ENCODE measurements around the gene ROPN1B. TPM values are rescaled to one million over a fixed set of nuclear protein-coding genes. Genes with fewer than 3 reads are reported as not detected.

Gene ROPN1B
- total RNA-seq, 1 donor from 2014 or later = not detected

GRCh38 chr3:126018545-126018944, 49.6 kb downstream of the ROPN1B start:
- Histone ChIP-seq H3K4me3 (ENCODE audit: low read length in 3 of 3) (no peak overlapping the region), H3K9me3 (ENCODE audit: control insufficient read depth in 3 of 3, low read length in 3 of 3) (no peaks in the 10 kb centered on the region), H3K9ac (ENCODE audit: low read depth in 1 of 3, low read length in 3 of 3) (no peak overlapping the region), H3K36me3 (ENCODE audit: control insufficient read depth in 3 of 3, insufficient read depth in 3 of 3, low read length in 3 of 3) (peaks cover 23 to 61% (median 32%) of the 10 kb centered on the region in 3 donors), H3K27me3 (ENCODE audit: control insufficient read depth in 3 of 3, insufficient read depth in 3 of 3, low read length in 3 of 3) (no peaks in the 10 kb centered on the region), H3K4me1 (ENCODE audit: control insufficient read depth in 3 of 3, insufficient read depth in 3 of 3, low read length in 3 of 3) (peaks cover 0 to 15% (median 9%) of the 10 kb centered on the region in 3 donors), H3K27ac (ENCODE audit: low read depth, low read length) (no peak overlapping the region)

GRCh38 chr3:126018995-126019394, 50.0 kb downstream of the ROPN1B start:
- H3K4me3 ChIP-seq (ENCODE audit: low read length in 3 of 3) = no peak overlapping the region
- no peaks in the 10 kb centered on the region for H3K9me3 ChIP-seq (ENCODE audit: control insufficient read depth in 3 of 3, low read length in 3 of 3)
- no peak overlapping the region for H3K27ac ChIP-seq (ENCODE audit: low read depth, low read length)
- no peaks in the 10 kb centered on the region for H3K27me3 ChIP-seq (ENCODE audit: control insufficient read depth in 3 of 3, insufficient read depth in 3 of 3, low read length in 3 of 3)
- peaks cover 0 to 15% (median 9%) of the 10 kb centered on the region in 3 donors for H3K4me1 ChIP-seq (ENCODE audit: control insufficient read depth in 3 of 3, insufficient read depth in 3 of 3, low read length in 3 of 3)
- H3K9ac ChIP-seq (ENCODE audit: low read depth in 1 of 3, low read length in 3 of 3) = no peak overlapping the region
- peaks cover 19 to 61% (median 30%) of the 10 kb centered on the region in 3 donors for H3K36me3 ChIP-seq (ENCODE audit: control insufficient read depth in 3 of 3, insufficient read depth in 3 of 3, low read length in 3 of 3)

- Histone ChIP-seq H3K4me3 (ENCODE audit: low read length in 3 of 3) (no peak overlapping the region), H3K9ac (ENCODE audit: low read depth in 1 of 3, low read length in 3 of 3) (no peak overlapping the region), H3K27me3 (ENCODE audit: control insufficient read depth in 3 of 3, insufficient read depth in 3 of 3, low read length in 3 of 3) (no peaks in the 10 kb centered on the region), H3K27ac (ENCODE audit: low read depth, low read length) (no peak overlapping the region), H3K4me1 (ENCODE audit: control insufficient read depth in 3 of 3, insufficient read depth in 3 of 3, low read length in 3 of 3) (peaks cover 0 to 15% (median 9%) of the 10 kb centered on the region in 3 donors), H3K9me3 (ENCODE audit: control insufficient read depth in 3 of 3, low read length in 3 of 3) (no peaks in the 10 kb centered on the region), H3K36me3 (ENCODE audit: control insufficient read depth in 3 of 3, insufficient read depth in 3 of 3, low read length in 3 of 3) (peaks cover 20 to 58% (median 29%) of the 10 kb centered on the region in 3 donors)
Observed at GRCh38 chr3:126019683-126020082, 50.7 kb downstream of the ROPN1B start.

- H3K9ac ChIP-seq (ENCODE audit: low read depth in 1 of 3, low read length in 3 of 3) = no peak overlapping the region
- H3K36me3 ChIP-seq (ENCODE audit: control insufficient read depth in 3 of 3, insufficient read depth in 3 of 3, low read length in 3 of 3) = peaks cover 28 to 55% (median 33%) of the 10 kb centered on the region in 3 donors
- H3K9me3 ChIP-seq (ENCODE audit: control insufficient read depth in 3 of 3, low read length in 3 of 3) = no peaks in the 10 kb centered on the region
- H3K27ac ChIP-seq (ENCODE audit: low read depth, low read length) = no peak overlapping the region
- H3K4me1 ChIP-seq (ENCODE audit: control insufficient read depth in 3 of 3, insufficient read depth in 3 of 3, low read length in 3 of 3) = peaks cover 0 to 15% (median 9%) of the 10 kb centered on the region in 3 donors
- H3K4me3 ChIP-seq (ENCODE audit: low read length in 3 of 3) = no peak overlapping the region
- no peaks in the 10 kb centered on the region for H3K27me3 ChIP-seq (ENCODE audit: control insufficient read depth in 3 of 3, insufficient read depth in 3 of 3, low read length in 3 of 3)
Observed at GRCh38 chr3:126021224-126021623, 52.2 kb downstream of the ROPN1B start.

- no peak overlapping the region for H3K9ac ChIP-seq (ENCODE audit: low read depth in 1 of 3, low read length in 3 of 3)
- H3K4me1 ChIP-seq (ENCODE audit: control insufficient read depth in 3 of 3, insufficient read depth in 3 of 3, low read length in 3 of 3) = peaks cover 0 to 11% (median 9%) of the 10 kb centered on the region in 3 donors
- H3K9me3 ChIP-seq (ENCODE audit: control insufficient read depth in 3 of 3, low read length in 3 of 3) = no peaks in the 10 kb centered on the region
- no peaks in the 10 kb centered on the region for H3K27me3 ChIP-seq (ENCODE audit: control insufficient read depth in 3 of 3, insufficient read depth in 3 of 3, low read length in 3 of 3)
- peaks cover 29 to 57% (median 30%) of the 10 kb centered on the region in 3 donors for H3K36me3 ChIP-seq (ENCODE audit: control insufficient read depth in 3 of 3, insufficient read depth in 3 of 3, low read length in 3 of 3)
- H3K27ac ChIP-seq (ENCODE audit: low read depth, low read length) = no peak overlapping the region
- H3K4me3 ChIP-seq (ENCODE audit: low read length in 3 of 3) = no peak overlapping the region
Observed at GRCh38 chr3:126021702-126022101, 52.7 kb downstream of the ROPN1B start.

GRCh38 chr3:126022741-126023359, 53.9 kb downstream of the ROPN1B start:
- no peak overlapping the region for H3K27ac ChIP-seq (ENCODE audit: low read depth, low read length)
- H3K9ac ChIP-seq (ENCODE audit: low read depth in 1 of 3, low read length in 3 of 3) = no peak overlapping the region
- peaks cover 0 to 3% (median 0%) of the 10 kb centered on the region in 3 donors for H3K4me1 ChIP-seq (ENCODE audit: control insufficient read depth in 3 of 3, insufficient read depth in 3 of 3, low read length in 3 of 3)
- H3K36me3 ChIP-seq (ENCODE audit: control insufficient read depth in 3 of 3, insufficient read depth in 3 of 3, low read length in 3 of 3) = peaks cover 29 to 54% (median 36%) of the 10 kb centered on the region in 3 donors
- no peak overlapping the region for H3K4me3 ChIP-seq (ENCODE audit: low read length in 3 of 3)
- H3K27me3 ChIP-seq (ENCODE audit: control insufficient read depth in 3 of 3, insufficient read depth in 3 of 3, low read length in 3 of 3) = no peaks in the 10 kb centered on the region
- no peaks in the 10 kb centered on the region for H3K9me3 ChIP-seq (ENCODE audit: control insufficient read depth in 3 of 3, low read length in 3 of 3)

GRCh38 chr3:126023390-126023789, 54.4 kb downstream of the ROPN1B start:
- H3K27ac ChIP-seq (ENCODE audit: low read depth, low read length) = no peak overlapping the region
- no peak overlapping the region for H3K9ac ChIP-seq (ENCODE audit: low read depth in 1 of 3, low read length in 3 of 3)
- H3K9me3 ChIP-seq (ENCODE audit: control insufficient read depth in 3 of 3, low read length in 3 of 3) = peaks cover 0 to 2% (median 0%) of the 10 kb centered on the region in 3 donors
- no peak overlapping the region for H3K4me3 ChIP-seq (ENCODE audit: low read length in 3 of 3)
- H3K27me3 ChIP-seq (ENCODE audit: control insufficient read depth in 3 of 3, insufficient read depth in 3 of 3, low read length in 3 of 3) = no peaks in the 10 kb centered on the region
- H3K4me1 ChIP-seq (ENCODE audit: control insufficient read depth in 3 of 3, insufficient read depth in 3 of 3, low read length in 3 of 3) = peaks cover 0 to 3% (median 0%) of the 10 kb centered on the region in 3 donors
- H3K36me3 ChIP-seq (ENCODE audit: control insufficient read depth in 3 of 3, insufficient read depth in 3 of 3, low read length in 3 of 3) = peaks cover 29 to 59% (median 36%) of the 10 kb centered on the region in 3 donors

- Histone ChIP-seq H3K4me3 (ENCODE audit: low read length in 3 of 3) (no peak overlapping the region), H3K27ac (ENCODE audit: low read depth, low read length) (no peak overlapping the region), H3K4me1 (ENCODE audit: control insufficient read depth in 3 of 3, insufficient read depth in 3 of 3, low read length in 3 of 3) (peaks cover 0 to 3% (median 0%) of the 10 kb centered on the region in 3 donors), H3K9ac (ENCODE audit: low read depth in 1 of 3, low read length in 3 of 3) (no peak overlapping the region), H3K36me3 (ENCODE audit: control insufficient read depth in 3 of 3, insufficient read depth in 3 of 3, low read length in 3 of 3) (peaks cover 29 to 54% (median 38%) of the 10 kb centered on the region in 3 donors), H3K9me3 (ENCODE audit: control insufficient read depth in 3 of 3, low read length in 3 of 3) (peaks cover 0 to 2% (median 0%) of the 10 kb centered on the region in 3 donors), H3K27me3 (ENCODE audit: control insufficient read depth in 3 of 3, insufficient read depth in 3 of 3, low read length in 3 of 3) (no peaks in the 10 kb centered on the region)
Observed at GRCh38 chr3:126024049-126024854, 55.3 kb downstream of the ROPN1B start.

GRCh38 chr3:126025116-126025729, 56.2 kb downstream of the ROPN1B start:
- peaks cover 0 to 2% (median 0%) of the 10 kb centered on the region in 3 donors for H3K9me3 ChIP-seq (ENCODE audit: control insufficient read depth in 3 of 3, low read length in 3 of 3)
- no peak overlapping the region for H3K9ac ChIP-seq (ENCODE audit: low read depth in 1 of 3, low read length in 3 of 3)
- H3K4me1 ChIP-seq (ENCODE audit: control insufficient read depth in 3 of 3, insufficient read depth in 3 of 3, low read length in 3 of 3) = peaks cover 0 to 3% (median 0%) of the 10 kb centered on the region in 3 donors
- peaks cover 29 to 47% (median 36%) of the 10 kb centered on the region in 3 donors for H3K36me3 ChIP-seq (ENCODE audit: control insufficient read depth in 3 of 3, insufficient read depth in 3 of 3, low read length in 3 of 3)
- no peak overlapping the region for H3K4me3 ChIP-seq (ENCODE audit: low read length in 3 of 3)
- no peak overlapping the region for H3K27ac ChIP-seq (ENCODE audit: low read depth, low read length)
- no peaks in the 10 kb centered on the region for H3K27me3 ChIP-seq (ENCODE audit: control insufficient read depth in 3 of 3, insufficient read depth in 3 of 3, low read length in 3 of 3)
